ENCODE results near the gene RTKN2.
"Not testable (repeated sequence)": the region's sequence is repeated elsewhere in the genome, so short reads cannot be mapped to it uniquely, and the experiment has no call there.

The RTKN2 gene

DNA sequence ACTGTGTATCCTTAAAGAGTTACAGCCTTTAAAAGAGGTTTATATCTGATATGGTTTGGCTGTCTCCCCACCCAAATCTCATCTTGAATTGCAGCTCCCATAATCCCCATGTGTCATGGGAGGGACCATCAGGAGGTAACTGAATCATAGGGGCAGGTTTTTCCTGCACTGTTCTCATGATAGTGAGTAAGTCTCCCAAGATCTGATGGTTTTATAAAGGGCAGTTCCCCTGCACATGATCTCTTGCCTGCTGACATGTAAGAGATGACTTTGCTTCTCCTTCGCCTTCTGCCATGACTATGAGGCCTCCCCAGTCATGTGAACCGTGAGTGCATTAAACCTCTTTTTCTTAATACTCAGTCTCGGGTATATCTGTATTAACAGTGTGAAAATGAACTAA lies 9.7 kb downstream of the RTKN2 start:
- DNase-seq, result no peak

DNA sequence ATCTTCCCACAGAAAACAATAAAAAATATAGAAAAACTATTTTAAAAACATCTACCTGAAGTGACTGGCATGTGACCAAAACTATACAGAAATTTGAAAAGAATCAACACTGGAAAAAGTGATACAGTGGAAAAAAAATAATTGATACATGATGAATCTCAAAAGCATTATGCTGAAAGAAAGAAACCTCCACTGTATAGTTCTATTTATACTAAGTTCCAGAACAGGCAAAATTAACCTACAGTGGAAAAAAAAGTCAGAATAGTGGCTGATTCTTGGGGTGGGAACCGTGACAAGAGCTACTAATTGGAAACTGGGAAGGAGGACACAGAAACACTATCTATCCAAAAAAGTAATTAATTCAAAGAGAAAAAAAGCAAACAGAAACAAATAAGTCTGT lies 14.9 kb downstream of the RTKN2 start:
- no peak for DNase-seq

DNA sequence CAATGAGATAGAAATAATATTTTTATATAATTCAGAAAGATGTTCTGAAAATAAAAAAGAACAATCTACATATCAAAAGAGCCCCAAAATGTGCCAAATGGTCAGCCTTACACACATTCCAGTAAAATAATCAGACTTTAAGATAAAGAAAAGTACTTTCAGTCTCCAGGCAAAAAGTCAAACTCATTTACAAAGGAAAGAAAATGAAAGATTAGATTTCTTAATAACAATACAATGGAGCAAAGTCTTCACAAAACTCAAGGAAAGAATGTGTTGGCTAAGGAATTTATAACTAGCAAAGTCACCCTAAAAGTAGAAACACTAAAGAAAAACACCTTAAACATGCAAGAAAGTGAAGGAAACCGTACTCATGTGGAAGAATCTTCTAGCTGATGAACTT lies 16.6 kb downstream of the RTKN2 start:
- no peak for DNase-seq

DNA sequence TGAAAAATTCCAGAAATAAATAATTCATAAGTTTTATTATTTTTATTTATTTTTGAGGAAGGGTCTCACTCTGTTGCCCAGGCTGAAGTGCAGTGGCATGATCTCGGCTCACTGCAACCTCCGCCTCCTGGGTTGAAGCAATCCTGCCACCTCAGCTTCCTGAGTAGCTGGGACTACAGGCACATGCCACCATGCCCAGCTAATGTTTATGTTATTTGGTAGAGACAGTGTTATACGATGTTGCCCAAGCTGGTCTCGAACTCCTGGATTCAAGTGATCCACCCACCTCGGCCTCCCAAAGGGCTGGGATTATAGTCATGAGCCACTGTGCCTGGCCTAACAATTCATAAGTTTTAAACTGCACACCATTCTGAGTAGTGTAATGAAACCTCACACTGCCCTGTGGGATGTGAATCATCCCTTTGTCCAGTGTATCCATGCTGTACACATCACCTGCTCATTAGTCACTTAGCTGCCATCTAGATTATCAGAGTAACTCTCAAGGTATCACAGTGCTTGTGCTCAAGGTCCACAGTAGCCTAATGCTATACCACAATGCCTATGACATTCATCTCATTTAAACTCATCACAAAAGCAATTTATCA lies 17.9 kb downstream of the RTKN2 start:
- DNase-seq, result peak; percentile 47

DNA sequence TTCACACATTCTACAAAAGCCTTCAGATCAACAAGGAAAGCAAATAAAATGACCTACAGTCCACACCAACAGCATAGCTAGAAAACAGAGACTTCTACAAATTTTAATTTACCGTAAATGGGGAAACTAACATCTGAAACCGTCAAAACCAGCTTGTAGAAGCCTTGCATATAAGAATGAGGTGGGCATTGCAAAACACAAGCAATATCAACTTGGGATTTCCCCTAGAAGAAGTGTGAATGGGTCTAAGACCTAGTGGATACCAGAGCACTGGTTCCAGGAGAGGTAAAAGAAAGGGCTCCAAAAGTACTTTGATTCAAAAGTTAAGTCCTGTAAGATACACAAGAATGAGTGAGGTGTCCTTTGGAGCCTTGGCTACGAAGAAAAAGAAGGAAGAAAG lies 18.7 kb downstream of the RTKN2 start:
- no peak for DNase-seq

DNA sequence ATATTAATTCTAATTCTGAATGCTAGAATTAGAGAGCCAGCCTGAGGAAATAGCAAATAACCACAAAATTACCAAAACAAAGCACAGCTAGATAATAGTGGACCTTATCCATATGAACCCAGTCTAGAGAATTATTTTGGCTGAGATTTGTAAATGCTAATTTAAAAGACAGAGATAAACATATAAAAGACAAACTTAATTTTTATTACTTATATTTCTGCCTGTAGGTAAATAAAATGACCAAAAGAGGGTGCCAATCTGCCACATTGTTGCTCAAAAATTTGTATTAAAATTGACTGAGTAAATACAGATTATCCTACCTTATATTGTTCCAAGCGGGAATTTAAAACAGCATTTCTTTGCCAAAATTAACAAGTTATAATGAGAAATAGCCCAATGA lies 20.2 kb downstream of the RTKN2 start:
- DNase-seq, result peak; percentile 24

DNA sequence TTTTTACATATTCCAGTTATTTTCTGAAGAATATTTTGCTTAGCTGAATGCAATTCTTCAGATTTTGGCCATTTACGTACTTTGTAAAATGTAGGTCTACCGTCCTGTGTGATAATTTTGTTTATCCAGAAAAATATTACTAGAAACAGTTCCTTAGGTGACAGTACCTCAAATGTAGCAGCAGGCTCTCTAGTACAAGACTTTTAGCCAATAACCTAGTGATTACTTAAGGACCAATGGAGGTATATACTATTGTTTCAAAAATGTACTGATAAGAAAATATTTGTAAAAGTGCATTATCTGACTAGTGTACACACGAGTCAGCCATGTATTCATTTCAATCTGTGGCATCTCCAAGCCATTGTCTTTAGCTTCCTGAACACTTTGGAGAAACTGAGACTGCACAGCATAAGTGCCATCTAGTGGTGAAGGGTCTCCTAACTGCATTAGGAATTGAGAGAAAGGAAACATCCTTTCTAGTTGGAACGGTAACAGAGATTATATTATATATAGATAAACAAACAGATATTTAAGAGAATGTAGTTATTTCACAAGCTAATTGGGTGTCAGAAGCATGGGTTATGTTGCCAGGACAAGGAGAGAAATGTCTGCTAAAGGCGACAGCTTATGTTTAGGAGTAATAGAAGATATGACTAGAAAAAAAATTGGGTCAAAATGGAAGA lies 23.7 kb downstream of the RTKN2 start:
- peak; percentile 81 for DNase-seq

DNA sequence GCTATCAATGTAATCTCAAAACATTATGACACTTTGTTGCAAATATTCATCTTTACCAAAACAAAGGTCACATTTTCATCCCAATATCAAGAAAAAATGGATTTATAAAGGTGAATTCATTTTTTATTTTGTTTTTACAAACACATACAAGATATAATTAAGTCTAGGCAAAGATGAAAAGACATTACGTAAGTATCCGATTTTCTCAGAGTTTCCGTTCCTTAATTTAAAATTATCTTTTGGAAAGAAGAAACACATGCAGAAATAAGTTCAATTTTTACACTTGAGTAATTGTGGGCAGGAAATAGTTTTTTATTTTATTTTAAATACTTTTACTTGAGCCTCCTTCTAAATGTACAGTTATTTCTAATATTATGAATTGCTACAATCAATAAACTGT lies 24.6 kb downstream of the RTKN2 start:
- DNase-seq, result no peak

DNA sequence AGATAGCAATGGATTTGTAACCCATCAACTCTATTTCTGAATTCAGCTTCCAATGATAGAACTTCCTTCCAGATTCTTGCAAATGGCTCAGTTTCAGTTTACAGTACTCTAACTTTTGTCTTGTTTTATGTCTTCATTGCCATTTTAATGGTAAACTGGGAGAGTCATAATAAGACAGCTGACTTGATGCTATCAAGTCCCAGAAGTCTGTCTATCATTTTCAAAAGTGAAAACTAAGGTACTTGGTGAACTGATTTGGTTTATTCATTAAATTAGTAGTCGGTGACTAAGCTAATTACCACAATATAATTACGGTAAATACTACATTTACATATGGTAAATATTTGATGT lies 25.0 kb downstream of the RTKN2 start:
- DNase-seq, result no peak

DNA sequence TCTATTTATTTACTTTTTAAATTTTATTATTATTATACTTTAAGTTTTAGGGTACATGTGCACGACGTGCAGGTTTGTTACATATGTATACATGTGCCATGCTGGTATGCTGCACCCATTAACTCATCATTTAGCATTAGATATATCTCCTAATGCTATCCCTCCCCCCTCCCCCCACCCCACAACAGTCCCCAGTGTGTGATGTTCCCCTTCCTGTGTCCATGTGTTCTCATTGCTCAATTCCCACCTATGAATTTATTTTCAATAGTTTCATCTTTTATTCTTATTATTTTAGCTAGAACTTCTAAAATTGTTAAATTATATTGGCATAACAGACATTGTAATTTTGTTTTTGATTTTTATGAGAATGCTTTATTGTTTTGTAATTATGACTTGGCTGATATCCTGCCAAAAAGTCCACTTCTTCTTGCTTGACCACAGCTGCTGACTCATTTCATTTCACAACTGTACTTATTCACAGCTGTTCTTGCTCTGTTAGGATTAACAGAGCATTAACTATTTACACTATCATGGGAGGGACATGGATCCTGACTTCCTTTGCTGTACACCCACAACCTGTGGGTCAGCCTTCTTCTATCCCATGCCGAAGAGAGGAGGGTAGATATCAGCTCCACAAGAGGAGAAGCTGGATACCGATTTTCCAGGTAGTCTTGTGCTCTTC lies 25.5 kb downstream of the RTKN2 start:
- peak; percentile 95 for DNase-seq

DNA sequence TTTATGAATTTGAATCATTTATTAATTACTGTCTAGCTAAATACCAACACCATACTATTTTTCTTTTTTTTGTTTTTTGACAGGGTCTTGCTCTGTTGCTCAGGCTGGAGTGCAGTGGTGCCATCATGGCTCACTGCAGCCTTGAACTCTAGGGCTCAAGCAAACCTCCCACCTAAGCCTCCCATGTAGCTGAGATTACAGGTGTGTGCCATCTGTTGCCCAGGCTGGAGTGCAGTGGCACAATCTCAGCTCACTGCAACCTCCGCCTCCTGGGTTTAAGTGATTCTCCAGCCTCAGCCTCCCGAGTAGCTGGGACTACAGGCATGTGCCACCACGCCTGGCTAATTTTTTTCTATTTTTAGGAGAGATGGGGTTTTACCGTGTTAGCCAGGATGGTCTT lies 27.1 kb downstream of the RTKN2 start:
- DNase-seq, result not testable (repeated sequence)

DNA sequence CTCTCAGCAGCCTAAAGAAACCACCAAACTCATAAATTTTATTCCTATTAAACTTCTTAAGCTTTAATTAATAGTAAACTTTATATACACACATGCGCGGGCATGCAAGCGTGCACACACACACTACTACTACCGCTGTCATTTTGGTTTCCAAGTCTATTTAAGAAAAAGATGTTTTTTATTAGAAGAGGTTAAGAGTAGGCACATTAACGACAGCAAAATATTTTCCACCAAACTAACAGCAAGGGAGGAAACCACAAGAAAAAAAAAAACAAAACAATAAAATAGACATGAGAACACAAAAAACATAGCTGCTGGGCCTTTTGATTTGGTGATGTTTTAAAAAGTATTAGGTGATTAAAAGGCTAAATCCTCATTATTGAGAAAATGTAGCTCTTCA lies 28.6 kb downstream of the RTKN2 start:
- DNase-seq, result no peak

DNA sequence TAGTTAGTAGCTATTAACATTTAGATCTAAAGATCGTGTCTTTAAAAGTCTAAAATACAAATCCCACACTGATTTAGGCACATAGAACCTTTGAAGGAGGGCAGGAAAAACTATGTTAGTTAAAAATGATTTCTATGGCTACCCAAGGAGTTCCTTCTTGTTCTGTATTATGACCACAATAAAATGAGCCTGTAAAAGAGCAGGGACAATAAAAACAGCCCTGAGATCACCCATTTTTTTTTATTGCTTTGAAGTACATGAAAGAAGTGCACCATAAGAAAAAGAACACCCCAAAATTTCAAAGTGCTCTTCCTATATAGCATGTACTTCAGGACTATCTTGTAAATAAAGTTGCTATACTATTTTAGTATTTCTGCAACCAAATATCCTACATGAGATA lies 29.8 kb downstream of the RTKN2 start:
- DNase-seq, result no peak

DNA sequence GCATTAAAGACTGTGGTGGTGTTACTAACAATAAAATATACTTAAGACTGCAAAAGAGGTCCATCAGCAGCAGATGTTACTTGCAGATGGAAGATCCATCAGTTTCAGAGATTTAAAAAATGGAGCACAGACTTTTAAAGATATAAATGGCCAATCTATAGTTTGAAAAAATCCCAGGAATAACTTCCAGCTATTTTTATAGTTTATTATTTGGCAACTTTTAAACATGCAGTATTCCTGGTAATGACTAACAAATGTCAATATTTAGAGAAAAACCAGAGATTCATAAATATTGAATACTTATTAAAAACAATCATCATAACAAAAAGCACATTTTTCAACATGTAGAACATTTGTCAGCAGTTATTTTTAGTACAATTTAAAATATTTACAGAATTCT lies 30.7 kb downstream of the RTKN2 start:
- DNase-seq, result no peak

DNA sequence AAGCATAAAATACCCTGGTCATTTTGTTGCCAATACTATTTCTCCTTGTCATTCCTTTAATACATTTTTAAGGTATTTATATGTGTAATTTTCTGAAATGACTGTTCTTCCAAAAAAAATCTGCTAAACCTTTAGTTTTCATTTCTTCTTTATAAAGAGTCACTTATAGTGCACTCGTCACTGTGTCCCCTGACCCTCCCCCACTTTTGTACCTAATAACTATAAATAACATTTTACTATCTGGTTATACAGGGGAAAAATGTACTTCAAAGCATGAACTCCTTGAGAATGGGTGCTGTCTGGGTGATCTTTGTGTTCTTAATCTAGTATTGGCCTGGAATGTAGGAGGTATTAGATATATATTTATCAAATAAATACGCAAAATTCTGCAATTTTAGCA lies 31.1 kb downstream of the RTKN2 start:
- DNase-seq, result no peak

DNA sequence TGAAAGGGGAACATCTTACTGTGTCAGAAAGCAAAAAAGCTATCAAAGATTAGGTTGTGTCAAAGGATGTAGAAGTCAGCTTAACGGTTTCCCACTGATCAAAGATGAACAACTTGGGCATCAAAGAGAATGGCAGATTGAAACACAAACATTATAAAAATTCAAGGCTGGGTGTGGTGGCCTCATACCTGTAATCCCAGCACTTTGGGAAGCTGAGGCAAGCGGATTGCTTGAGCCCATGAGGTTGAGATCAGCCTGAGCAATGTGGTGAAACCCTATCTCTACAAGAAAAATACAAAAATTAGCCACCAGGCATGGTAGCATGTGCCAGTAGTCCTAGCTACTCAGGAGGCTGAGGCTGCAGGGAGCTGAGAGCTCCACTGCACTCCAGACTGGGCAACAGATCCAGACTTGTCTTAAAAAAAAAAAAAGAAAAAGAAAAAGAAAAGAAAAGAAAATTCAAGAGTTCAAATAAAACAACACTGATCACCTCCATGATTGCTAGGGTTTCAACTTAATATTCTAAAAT lies 34.5 kb downstream of the RTKN2 start:
- DNase-seq, result no peak

DNA sequence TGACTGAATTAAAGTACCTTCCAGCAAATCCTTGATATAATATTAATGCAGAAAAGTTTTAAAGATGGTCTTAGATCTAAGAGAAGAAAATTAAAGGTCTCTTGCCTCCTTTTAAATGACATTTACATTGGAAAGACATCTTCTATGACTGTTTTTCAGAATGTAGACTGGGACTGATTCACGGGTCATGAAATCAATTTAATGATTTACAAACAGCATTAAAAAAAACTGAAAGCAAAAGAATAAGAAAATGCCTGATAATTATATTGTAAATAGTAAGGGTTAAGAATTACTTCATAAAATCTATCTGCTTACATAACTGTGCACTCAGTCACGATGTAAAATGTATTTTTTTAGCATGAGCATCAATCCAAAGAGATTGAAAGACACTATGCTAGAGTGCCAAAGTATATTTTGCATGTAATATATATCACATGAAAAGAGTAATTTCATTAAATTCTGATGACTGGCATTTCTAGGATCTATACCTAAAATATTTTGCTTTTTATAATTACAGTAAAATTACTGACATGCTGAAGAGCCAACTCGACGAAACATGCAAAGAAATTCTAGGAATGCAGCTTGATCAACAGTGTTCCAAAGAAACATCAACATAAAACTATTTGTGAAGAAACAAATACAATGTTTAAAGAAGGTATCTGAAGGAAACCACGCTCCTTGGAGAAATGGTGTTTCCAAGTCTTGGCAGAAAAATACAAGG lies 35.1 kb downstream of the RTKN2 start:
- peak; percentile 45 for DNase-seq

DNA sequence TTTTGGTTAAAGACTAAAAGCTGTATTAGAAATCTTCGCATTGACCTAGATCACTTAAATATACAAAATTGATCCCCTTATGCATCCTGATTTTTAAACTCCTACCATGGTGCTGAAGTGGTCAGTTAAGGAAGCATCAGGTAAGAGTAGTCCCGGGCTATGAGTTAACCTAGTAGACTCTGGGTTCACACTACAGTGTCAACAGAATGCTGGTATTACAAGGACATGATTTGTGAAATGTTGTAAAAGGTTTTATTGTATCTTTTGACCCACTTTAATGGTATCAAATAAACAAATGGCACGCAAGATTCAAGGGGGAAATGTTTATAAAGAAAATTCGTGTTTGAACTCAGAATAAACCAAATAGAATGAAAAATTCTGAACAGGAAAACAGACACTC lies 36.8 kb downstream of the RTKN2 start:
- no peak for DNase-seq

DNA sequence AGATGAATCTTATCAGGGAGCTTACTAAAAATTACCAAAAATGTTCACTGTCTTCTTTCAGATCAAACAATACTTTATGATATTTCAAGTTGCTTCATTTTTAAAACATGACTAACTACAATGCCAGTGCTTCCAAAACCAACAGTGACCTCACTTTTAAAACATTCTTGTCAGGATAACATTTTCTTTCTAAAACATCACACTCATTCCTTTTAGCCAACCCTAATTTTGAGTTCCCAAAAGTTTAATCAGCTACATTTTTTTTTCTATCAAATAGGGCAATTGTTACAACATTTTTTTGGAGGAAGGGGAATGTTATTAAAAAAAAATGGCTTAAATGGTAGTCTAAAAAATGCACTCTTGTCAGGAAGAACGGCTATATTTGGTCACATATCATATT lies 37.3 kb downstream of the RTKN2 start:
- peak; percentile 95 for DNase-seq

DNA sequence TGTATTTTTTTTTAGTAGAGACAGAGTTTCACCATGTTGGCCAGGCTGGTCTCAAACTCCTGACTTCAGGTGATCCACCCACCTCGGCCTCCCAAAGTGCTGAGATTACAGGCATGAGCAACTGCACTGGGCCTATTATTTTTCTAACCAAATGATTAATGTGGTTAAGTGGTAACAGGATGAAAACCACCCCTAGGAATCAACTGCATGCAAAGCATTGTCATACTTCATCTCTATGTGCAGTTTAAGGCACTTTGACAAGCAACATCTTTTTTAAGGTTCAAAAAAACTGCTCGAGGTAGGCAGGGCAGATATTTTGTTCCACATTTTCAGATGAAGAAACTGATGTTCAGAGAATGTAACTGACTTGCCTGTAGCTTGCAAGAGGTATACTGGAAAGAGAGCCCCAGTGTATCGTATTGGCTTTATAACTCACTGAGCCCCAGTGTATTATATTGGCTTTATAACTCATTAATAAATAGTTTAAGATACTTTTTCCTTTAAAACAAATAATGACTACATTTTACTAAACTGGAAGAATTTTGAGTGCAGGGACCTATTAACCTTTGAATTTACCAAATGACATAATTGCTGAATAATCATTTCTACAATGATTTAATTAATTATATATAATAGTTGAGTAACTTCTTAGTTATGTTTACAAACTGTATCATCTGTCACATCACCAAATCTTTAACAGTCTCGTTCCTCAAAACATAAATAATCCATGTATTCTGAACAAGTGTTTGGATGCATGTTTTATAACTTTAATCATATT lies 38.1 kb downstream of the RTKN2 start:
- peak; percentile 86 for DNase-seq

DNA sequence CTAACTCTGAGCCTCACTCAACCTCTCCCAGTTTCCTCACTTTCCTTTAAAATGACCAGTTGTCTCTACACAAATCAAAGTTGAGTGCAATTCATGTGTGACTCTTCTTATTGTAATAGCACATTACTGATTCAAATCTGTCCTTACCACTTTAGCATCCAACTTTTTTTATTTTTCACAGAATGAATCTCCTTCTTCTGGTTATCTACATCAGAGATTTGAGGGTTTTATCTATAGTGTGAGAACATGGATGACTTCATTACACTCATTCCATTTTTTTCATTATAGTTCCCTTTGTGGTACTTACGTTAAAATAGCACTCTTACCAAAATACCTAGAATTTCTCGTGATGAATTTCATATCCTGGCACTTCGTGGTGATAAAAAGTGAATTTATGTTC lies 43.3 kb downstream of the RTKN2 start:
- DNase-seq, result no peak

DNA sequence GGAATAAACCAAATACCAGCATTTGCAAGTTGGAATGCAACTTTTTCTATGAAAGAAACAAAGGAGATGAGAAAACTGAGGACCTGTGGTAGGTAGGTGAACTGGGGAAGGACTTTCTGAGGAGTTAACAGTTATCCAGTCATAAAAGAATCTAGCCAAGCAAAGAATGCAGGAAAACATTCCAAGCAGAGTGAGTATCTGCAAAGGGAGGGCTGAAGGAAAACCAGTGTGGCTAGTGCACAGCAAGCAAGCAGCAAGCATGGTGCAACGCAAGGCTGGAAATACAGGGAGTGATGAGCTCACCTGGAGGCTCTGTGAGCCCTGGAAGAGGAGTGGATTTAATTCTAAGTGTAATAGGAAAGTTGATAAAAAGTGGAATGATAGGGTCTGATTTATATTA lies 44.0 kb downstream of the RTKN2 start:
- DNase-seq, result peak; percentile 84

DNA sequence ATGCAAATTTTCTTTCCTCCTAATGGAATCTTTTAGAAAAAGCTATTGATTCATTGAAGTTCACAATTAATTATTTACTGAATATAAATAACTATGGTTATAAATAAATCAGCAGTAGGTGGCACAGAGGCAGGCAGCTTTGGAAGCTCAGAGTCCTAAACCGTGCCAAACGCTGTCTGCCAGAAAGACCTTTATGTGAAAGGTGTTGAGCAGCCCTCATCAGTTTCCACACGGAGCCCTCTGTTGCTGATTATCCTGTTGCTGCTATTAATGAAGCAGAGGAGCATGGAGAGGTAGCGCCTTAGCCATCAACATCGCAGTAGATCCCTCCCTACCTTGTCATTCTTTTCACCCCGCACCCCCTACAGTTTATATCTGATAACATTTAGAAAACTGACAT lies 51.0 kb downstream of the RTKN2 start:
- DNase-seq, result no peak
